Peyer's patch (tissue), 4 donors: Measurements from ENCODE around the gene PDAP1. TPM values are rescaled to one million over a fixed set of nuclear protein-coding genes. Genes with fewer than 3 reads are reported as not detected.
A peak's percentile ranks its signal among the peaks of the same experiment; 100 is the strongest.

Experiments
- DNase-seq, 3 donors: peaks; one replicate each; pipeline ENCODE4 v3.0.0-alpha.2; 2017 to 2019
- H3K27ac ChIP-seq, 4 donors: fragments of 200-600 bp; sonication (generic); one replicate each; pipeline ENCODE4 v1.5.1; 2016 to 2019
- H3K27me3 ChIP-seq, 2 donors: fragments of 200-600 bp; sonication (generic); one replicate each; pipeline ENCODE4 v1.5.1; 2019
- H3K36me3 ChIP-seq, 3 donors: fragments of 200-600 bp; sonication (generic); one replicate each; pipeline ENCODE4 v1.5.1; 2016 to 2019
- H3K4me1 ChIP-seq, 4 donors: fragments of 200-600 bp; sonication (generic); one replicate each; pipeline ENCODE4 v1.5.1; 2016 to 2019
- H3K4me3 ChIP-seq, 4 donors: fragments of 200-600 bp; sonication (generic); 1 replicate in 3 of 4; 2 replicates in 1 of 4; pipeline ENCODE4 v1.5.1; 2016 to 2019; ENCODE audit warnings: mild to moderate bottlenecking in 1 of 4
- H3K9me3 ChIP-seq, 4 donors: fragments of 200-600 bp; sonication (generic); one replicate each; pipeline ENCODE4 v1.5.1; 2016 to 2019; ENCODE audit warnings: mild to moderate bottlenecking in 1 of 4
- CTCF ChIP-seq, 6 experiments: fragments of 450-650 bp in 4 of 6; fragments of 200-600 bp in 2 of 6; sonication (generic) in 1 of 6; IDR thresholded peaks; one replicate each; pipeline ENCODE4 v1.5.1; 2017 to 2019; ENCODE audit warnings: antibody characterized with exemption in 6 of 6, mild to moderate bottlenecking in 3 of 6, moderate library complexity in 1 of 6
- POLR2A ChIP-seq, 2 donors: fragments of 450-650 bp; IDR thresholded peaks; one replicate each; pipeline ENCODE4 v1.5.1; 2017; ENCODE audit warnings: antibody characterized with exemption in 2 of 2, mild to moderate bottlenecking in 2 of 2, moderate library complexity in 2 of 2
- total RNA-seq, 4 donors: library from RNA; depleted of rRNA; stranded (reverse); fragments of >200 nt; gene quantifications; one replicate each; pipeline ENCODE4 v1.1.0, GENCODE V29; 2016

Gene PDAP1
- total RNA-seq, 4 donors from 2014 or later: 32.4 to 52.0 (median 40.6) TPM

GRCh38 chr7:99453105-99453504 is 44.7 kb upstream of the PDAP1 start:
- Histone ChIP-seq H3K9me3 (no peaks in the 10 kb centered on the region), H3K27me3 (no peaks in the 10 kb centered on the region), H3K27ac (no peak overlapping the region), H3K4me1 (no peaks in the 10 kb centered on the region), H3K36me3 (peaks cover 0 to 91% (median 0%) of the 10 kb centered on the region in 3 donors), H3K4me3 (no peak overlapping the region)
- DNase-seq: no peak
- TF ChIP-seq CTCF (IDR thresholded peaks at IDR 0.05) (no peak), POLR2A (IDR thresholded peaks at IDR 0.05) (no peak)

- H3K4me1 ChIP-seq: no peaks in the 10 kb centered on the region
- no peak for DNase-seq
- H3K9me3 ChIP-seq: no peaks in the 10 kb centered on the region
- no peaks in the 10 kb centered on the region for H3K27me3 ChIP-seq
- no peak overlapping the region for H3K27ac ChIP-seq
- peaks cover 0 to 91% (median 0%) of the 10 kb centered on the region in 3 donors for H3K36me3 ChIP-seq
- TF ChIP-seq CTCF (IDR thresholded peaks at IDR 0.05) (no peak), POLR2A (IDR thresholded peaks at IDR 0.05) (no peak)
- no peak overlapping the region for H3K4me3 ChIP-seq
Measured at GRCh38 chr7:99452541-99452940, 44.1 kb upstream of the PDAP1 start.

GRCh38 chr7:99451936-99452335 is 43.5 kb upstream of the PDAP1 start:
- H3K27ac ChIP-seq: no peak overlapping the region
- peaks cover 0 to 90% (median 0%) of the 10 kb centered on the region in 3 donors for H3K36me3 ChIP-seq
- no peak overlapping the region for H3K4me3 ChIP-seq
- no peak for DNase-seq
- no peaks in the 10 kb centered on the region for H3K9me3 ChIP-seq
- TF ChIP-seq CTCF (IDR thresholded peaks at IDR 0.05): no peak
- H3K4me1 ChIP-seq: no peaks in the 10 kb centered on the region
- no peaks in the 10 kb centered on the region for H3K27me3 ChIP-seq

- Histone ChIP-seq H3K27ac (no peak overlapping the region), H3K36me3 (peaks cover 0 to 92% (median 0%) of the 10 kb centered on the region in 3 donors)
- TF ChIP-seq CTCF (IDR thresholded peaks at IDR 0.05): no peak
- TF ChIP-seq POLR2A (IDR thresholded peaks at IDR 0.05): no peak
Measured at GRCh38 chr7:99449326-99449725, 40.9 kb upstream of the PDAP1 start.

GRCh38 chr7:99448855-99449254 is 40.5 kb upstream of the PDAP1 start:
- no peak for DNase-seq
- no peak overlapping the region for H3K4me3 ChIP-seq
- H3K9me3 ChIP-seq: no peaks in the 10 kb centered on the region
- TF ChIP-seq POLR2A (IDR thresholded peaks at IDR 0.05) (no peak), CTCF (IDR thresholded peaks at IDR 0.05) (no peak)
- peaks cover 0 to 87% (median 0%) of the 10 kb centered on the region in 3 donors for H3K36me3 ChIP-seq
- H3K4me1 ChIP-seq: no peaks in the 10 kb centered on the region
- H3K27me3 ChIP-seq: no peaks in the 10 kb centered on the region
- H3K27ac ChIP-seq: no peak overlapping the region

More at GRCh38 chr7:99449326-99449725, 40.9 kb upstream of the PDAP1 start:
- Histone ChIP-seq H3K4me1 (no peaks in the 10 kb centered on the region), H3K4me3 (no peak overlapping the region), H3K9me3 (no peaks in the 10 kb centered on the region), H3K27me3 (no peaks in the 10 kb centered on the region)
- no peak for DNase-seq

- Histone ChIP-seq H3K36me3 (peaks cover 0 to 79% (median 0%) of the 10 kb centered on the region in 3 donors), H3K9me3 (no peaks in the 10 kb centered on the region), H3K4me1 (no peaks in the 10 kb centered on the region), H3K27ac (no peak overlapping the region), H3K4me3 (no peak overlapping the region), H3K27me3 (no peaks in the 10 kb centered on the region)
- no peak for DNase-seq
- peak in 1 of 6 experiments; percentile 18 for TF ChIP-seq CTCF (IDR thresholded peaks at IDR 0.05)
- no peak for TF ChIP-seq POLR2A (IDR thresholded peaks at IDR 0.05)
Measured at GRCh38 chr7:99447943-99448342, 39.5 kb upstream of the PDAP1 start.
